HepG2 (cell line): ENCODE data around the gene TEX26.

Experiments
- ATF3 ChIP-seq: sonication (generic); formaldehyde crosslinking; IDR thresholded peaks from 2 replicates; pipeline ENCODE4 v1.4.0; 2020; ENCODE audit warnings: missing genetic modification reagents
- DNMT3B ChIP-seq: conservative IDR thresholded peaks from 2 replicates; pipeline ENCODE4 v1.6.1; 2016; ENCODE audit warnings: missing biosample characterization, control low read depth
- FOXA1 ChIP-seq, 2 experiments: fragments of 450-650 bp in 1 of 2; sonication (generic) in 1 of 2; formaldehyde crosslinking in 1 of 2; IDR thresholded peaks; 2 replicates each; pipeline versions ENCODE4 v1.4.0 to v1.6.1; 2016 to 2020; ENCODE audit warnings: missing genetic modification reagents in 1 of 2
- HMGXB4 ChIP-seq, 2 experiments: sonication (generic) in 1 of 2; formaldehyde crosslinking in 1 of 2; IDR thresholded peaks; 2 replicates each; pipeline versions ENCODE4 v1.4.0 to v1.6.1; 2018 to 2020; ENCODE audit warnings: missing genetic modification reagents in 2 of 2, borderline replicate concordance in 1 of 2, low read depth in 1 of 2, mild to moderate bottlenecking in 1 of 2, missing biosample characterization in 1 of 2
- HNRNPK ChIP-seq: fragments of 200-400 bp; formaldehyde crosslinking; IDR thresholded peaks from 2 replicates; pipeline ENCODE4 v1.6.1; 2018; ENCODE audit warnings: low read length, low read depth, moderate library complexity, mild to moderate bottlenecking; ENCODE audit not compliant: poor library complexity, severe bottlenecking
- IRF9 ChIP-seq: sonication (generic); formaldehyde crosslinking; IDR thresholded peaks from 2 replicates; pipeline ENCODE4 v1.8.0; 2022; ENCODE audit warnings: missing genetic modification reagents, mild to moderate bottlenecking, borderline replicate concordance
- JARID2 ChIP-seq: sonication (generic); formaldehyde crosslinking; IDR thresholded peaks from 2 replicates; pipeline ENCODE4 v1.8.1; 2023; ENCODE audit warnings: missing genetic modification reagents, inconsistent platforms; ENCODE audit not compliant: insufficient replicate concordance
- MAX ChIP-seq: IDR thresholded peaks from 2 replicates; pipeline ENCODE4 v1.6.1; 2012; ENCODE audit warnings: inconsistent platforms
- NPAS2 ChIP-seq: sonication (generic); formaldehyde crosslinking; IDR thresholded peaks from 2 replicates; pipeline ENCODE4 v1.8.0; 2022; ENCODE audit warnings: mild to moderate bottlenecking, missing genetic modification reagents, borderline replicate concordance
- PBX2 ChIP-seq: IDR thresholded peaks from 2 replicates; pipeline ENCODE4 v1.6.1; 2016; ENCODE audit warnings: control low read depth
- POLR2AphosphoS2 ChIP-seq: IDR thresholded peaks from 2 replicates; pipeline ENCODE4 v1.6.1; 2011; ENCODE audit warnings: low read depth, low read length, improper control_type of control experiment
- YY1 ChIP-seq: IDR thresholded peaks from 2 replicates; pipeline ENCODE4 v1.6.1; 2011; ENCODE audit warnings: low read length, low read depth, moderate library complexity, mild to moderate bottlenecking; ENCODE audit not compliant: insufficient read depth, insufficient replicate concordance
- ZNF121 ChIP-seq: sonication (generic); formaldehyde crosslinking; IDR thresholded peaks from 2 replicates; pipeline ENCODE4 v1.5.0; 2020; ENCODE audit warnings: mild to moderate bottlenecking, missing genetic modification reagents
- ZNF317 ChIP-seq: sonication (generic); formaldehyde crosslinking; IDR thresholded peaks from 2 replicates; pipeline ENCODE4 v1.5.0; 2020; ENCODE audit warnings: mild to moderate bottlenecking, missing genetic modification reagents

GRCh38 chr13:30985637-30986205 lies 53.3 kb downstream of the TEX26 start:
- no peak for TF ChIP-seq ZNF121 (CRISPR knock-in tag)
- no peak for TF ChIP-seq IRF9 (CRISPR knock-in tag)
- TF ChIP-seq NPAS2 (CRISPR knock-in tag), result no peak
- TF ChIP-seq DNMT3B (CRISPR knock-in tag), result no peak
- no peak for TF ChIP-seq ZNF317 (CRISPR knock-in tag)
- no peak for TF ChIP-seq HMGXB4 (CRISPR knock-in tag; IDR thresholded peaks at IDR 0.05; ENCODE audit: borderline replicate concordance in 1 of 2, low read depth in 1 of 2)
- TF ChIP-seq JARID2, result no peak
- no peak for TF ChIP-seq ATF3 (CRISPR knock-in tag)
- no peak for TF ChIP-seq HNRNPK
- no peak for TF ChIP-seq POLR2AphosphoS2
- TF ChIP-seq FOXA1 (IDR thresholded peaks at IDR 0.05), result no peak
- TF ChIP-seq FOXA1 (CRISPR knock-in tag; IDR thresholded peaks at IDR 0.05), result no peak
- TF ChIP-seq YY1, result no peak
- TF ChIP-seq PBX2 (CRISPR knock-in tag), result no peak
- no peak for TF ChIP-seq MAX
